NCI-H748 (cell line): ENCODE data around the gene PNCK.

ENCODE experiments used
- DNase-seq: peaks from one replicate; lab custom pipeline; 2025; ENCODE audit not compliant: unreplicated experiment; lab: John Stamatoyannopoulos, UW

The PNCK gene

GRCh38 chrX:153662266-153662665, 11.3 kb downstream of the PNCK start:
- peak; percentile 51 for DNase-seq

DNA sequence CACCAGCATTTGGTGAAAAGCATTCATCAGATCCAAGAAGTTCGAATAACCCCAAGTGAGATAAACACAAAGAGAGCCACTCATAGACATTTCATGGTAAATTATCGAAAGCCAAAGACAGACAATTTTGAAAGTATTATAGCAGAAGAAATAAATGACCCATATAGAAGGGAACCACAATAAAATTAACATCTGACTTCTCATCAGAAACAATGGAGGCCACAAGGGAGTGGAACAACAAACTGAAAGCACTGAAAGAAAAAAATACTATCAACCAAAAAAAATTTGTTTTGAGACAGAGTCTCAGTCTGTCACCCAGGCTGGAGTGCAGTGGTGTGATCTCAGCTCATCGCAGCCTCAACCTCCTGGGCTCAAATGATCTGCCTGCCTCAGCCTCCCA, 14.3 kb downstream of the PNCK start:
- DNase-seq = no peak

DNA sequence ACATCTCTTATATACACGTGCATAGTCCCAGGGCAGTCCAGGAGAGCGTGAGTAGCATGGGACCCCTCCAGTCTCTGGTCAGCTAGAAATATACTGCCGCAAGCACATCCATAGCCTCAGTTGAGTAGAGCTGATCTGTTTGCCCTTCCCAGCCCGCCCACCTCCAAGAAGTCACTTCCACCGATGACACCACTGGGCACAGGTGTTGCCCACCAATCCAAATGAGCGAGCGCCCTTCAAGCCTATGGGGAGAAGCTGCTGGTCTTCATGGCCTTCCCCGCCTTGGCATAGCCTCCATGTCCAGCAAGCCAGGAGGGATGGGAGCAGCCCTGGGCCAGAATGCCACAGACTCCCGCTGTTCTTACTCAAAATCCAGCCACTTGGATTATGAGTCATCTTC, 16.5 kb downstream of the PNCK start:
- DNase-seq = no peak

- no peak for DNase-seq
Observed at GRCh38 chrX:153653556-153653955, 20.1 kb downstream of the PNCK start.

- peak; percentile 1 for DNase-seq
Observed at GRCh38 chrX:153651540-153652079, 22.0 kb downstream of the PNCK start.

DNA sequence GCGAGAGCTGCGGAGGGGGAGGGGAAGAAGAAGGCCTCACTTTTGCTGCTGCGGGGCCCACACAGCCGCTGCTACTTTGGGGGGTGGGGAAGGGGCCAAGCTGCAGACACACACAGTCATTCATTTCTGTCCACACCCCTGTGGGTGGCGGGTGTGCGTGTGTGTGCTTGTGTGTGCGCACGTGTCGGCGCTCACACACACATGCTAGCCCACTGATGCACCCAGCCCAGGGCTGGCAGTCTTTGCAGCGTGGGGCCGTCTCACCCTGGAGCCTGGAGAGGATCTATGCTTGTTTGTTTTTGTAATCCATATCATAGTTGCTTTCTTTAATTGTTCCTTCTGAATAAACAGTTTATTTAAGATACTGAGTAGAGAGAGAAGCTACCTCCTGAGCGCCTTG, 22.7 kb downstream of the PNCK start:
- no peak for DNase-seq

DNA sequence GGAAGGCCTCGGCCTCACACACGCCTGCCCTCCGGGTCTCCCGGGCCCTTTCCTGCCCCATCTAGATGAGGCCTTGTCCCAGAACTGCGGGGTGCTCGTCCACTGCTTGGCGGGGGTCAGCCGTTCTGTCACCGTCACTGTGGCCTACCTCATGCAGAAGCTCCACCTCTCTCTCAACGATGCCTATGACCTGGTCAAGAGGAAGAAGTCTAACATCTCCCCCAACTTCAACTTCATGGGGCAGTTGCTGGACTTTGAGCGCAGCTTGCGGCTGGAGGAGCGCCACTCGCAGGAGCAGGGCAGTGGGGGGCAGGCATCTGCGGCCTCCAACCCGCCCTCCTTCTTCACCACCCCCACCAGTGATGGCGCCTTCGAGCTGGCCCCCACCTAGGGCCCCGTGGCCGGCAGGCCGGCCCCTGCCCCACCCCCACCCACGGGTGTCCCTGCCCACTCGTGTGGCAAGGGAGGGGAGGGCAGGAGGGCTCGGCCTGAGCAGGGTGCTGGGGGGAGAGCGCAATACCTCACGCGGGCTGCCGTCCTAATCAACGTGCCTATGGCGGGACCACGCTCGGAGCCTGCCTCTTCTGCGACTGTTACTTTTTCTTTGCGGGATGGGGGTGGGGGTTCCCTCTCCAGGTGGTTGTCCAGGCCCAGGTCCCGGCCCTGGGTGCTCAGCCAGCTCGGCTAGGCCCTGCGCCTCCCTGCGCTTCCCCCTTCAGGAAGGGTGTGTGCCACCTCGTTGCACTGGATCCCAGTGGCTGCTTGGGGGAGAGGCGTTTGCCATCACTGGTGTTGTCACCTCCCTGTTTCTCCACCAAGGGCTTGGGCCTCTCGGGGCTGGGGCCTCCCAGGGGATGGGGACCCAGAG, 23.5 kb downstream of the PNCK start:
- no peak for DNase-seq

DNA sequence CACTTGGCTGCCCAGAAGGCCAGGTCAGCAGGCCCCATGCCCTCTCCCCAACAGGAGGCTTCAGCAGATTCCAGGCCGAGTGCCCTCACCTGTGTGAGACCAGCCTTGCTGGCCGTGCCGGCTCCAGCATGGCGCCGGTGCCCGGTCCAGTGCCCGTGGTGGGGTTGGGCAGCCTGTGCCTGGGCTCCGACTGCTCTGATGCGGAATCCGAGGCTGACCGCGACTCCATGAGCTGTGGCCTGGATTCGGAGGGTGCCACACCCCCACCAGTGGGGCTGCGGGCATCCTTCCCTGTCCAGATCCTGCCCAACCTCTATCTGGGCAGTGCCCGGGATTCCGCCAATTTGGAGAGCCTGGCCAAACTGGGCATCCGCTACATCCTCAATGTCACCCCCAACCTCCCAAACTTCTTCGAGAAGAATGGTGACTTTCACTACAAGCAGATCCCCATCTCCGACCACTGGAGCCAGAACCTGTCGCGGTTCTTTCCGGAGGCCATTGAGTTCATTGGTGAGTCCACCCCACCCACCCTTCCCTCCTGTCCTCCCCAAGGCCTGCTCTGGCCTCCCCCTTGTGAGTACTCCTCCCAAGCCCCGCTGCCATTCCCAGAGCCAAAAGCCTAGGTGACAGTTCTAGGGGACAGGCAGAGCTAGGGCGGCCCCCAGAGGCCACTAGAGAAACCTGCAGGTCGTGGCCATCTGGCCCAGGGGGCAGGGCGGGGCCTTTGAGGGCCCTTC, 24.3 kb downstream of the PNCK start:
- peak; percentile 54 for DNase-seq

- no peak for DNase-seq
Observed at GRCh38 chrX:153648358-153649177, 25.0 kb downstream of the PNCK start.

- DNase-seq = no peak
Observed at GRCh38 chrX:153647461-153648357, 25.9 kb downstream of the PNCK start.

GRCh38 chrX:153646620-153647373, 26.8 kb downstream of the PNCK start, which contains the start of gene DUSP9:
Gene DUSP9 (plus strand): TSS chrX:153647203. CDS start chrX:153647954, 751 bp downstream.
- DNase-seq = peak; percentile 62

- DNase-seq = no peak
Observed at GRCh38 chrX:153645921-153646488, 27.6 kb downstream of the PNCK start.

DNA sequence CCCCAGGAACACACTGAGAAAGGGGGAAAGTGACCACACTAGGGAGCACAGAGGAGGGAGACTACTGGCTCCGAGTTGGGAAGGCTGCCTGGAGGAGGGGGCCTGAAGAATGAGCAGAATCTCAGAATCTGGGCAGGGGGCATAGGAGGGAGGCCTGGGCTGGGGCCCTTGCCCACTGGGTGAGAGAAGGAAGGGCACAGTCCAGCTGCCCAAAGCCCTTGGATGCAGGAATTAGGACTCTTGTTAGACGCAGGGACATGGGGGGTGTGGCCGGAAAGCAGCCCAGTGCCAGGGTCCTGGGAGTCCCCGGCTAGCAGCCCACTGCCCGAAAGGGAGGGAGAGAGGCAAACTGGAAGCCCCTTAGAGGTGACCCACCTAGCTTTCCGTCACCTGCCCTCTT, 28.5 kb downstream of the PNCK start:
- DNase-seq = no peak

- DNase-seq = peak; percentile 45
Observed at GRCh38 chrX:153644356-153645125, 29.1 kb downstream of the PNCK start.

- DNase-seq = peak; percentile 39
Observed at GRCh38 chrX:153643431-153644351, 29.9 kb downstream of the PNCK start.

GRCh38 chrX:153642655-153643430, 30.8 kb downstream of the PNCK start:
- peak; percentile 38 for DNase-seq
